GM19193 (cell line): ENCODE data around the gene SP4.

Experiments used
- POLR2A ChIP-seq: IDR thresholded peaks from 4 replicates; pipeline ENCODE4 v1.6.1; 2011; ENCODE audit not compliant: insufficient read depth, insufficient read length; ENCODE audit errors: extremely low read depth

Gene SP4

GRCh38 chr7:21427871-21428658 lies at the start of gene SP4:
TSS of gene SP4 (plus strand) at chr7:21428083. CDS start at chr7:21428252, 169 bp downstream.
- TF ChIP-seq POLR2A, result no peak

GRCh38 chr7:21383227-21384220 lies 44.4 kb upstream of the SP4 start:
- TF ChIP-seq POLR2A, result no peak

GRCh38 chr7:21393937-21394336 lies 33.9 kb upstream of the SP4 start:
- no peak for TF ChIP-seq POLR2A

DNA sequence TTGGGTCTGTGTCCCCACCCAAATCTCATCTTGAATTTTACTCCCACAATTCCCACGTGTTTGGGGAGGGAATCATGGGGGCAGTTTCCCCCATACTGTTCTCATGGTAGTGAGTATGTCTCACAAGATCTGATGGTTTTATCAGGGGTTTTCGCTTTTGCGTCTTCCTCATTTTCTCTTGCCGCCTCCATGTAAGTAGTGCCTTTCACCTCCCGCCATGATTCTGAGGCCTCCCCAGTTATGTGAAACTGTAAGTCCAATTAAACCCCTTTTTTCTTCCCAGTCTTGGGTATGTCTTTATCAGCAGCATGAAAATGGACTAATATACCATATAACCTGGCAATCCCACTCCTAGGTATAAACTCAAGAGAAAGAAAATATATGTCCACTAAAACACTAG lies 25.9 kb upstream of the SP4 start:
- no peak for TF ChIP-seq POLR2A

DNA sequence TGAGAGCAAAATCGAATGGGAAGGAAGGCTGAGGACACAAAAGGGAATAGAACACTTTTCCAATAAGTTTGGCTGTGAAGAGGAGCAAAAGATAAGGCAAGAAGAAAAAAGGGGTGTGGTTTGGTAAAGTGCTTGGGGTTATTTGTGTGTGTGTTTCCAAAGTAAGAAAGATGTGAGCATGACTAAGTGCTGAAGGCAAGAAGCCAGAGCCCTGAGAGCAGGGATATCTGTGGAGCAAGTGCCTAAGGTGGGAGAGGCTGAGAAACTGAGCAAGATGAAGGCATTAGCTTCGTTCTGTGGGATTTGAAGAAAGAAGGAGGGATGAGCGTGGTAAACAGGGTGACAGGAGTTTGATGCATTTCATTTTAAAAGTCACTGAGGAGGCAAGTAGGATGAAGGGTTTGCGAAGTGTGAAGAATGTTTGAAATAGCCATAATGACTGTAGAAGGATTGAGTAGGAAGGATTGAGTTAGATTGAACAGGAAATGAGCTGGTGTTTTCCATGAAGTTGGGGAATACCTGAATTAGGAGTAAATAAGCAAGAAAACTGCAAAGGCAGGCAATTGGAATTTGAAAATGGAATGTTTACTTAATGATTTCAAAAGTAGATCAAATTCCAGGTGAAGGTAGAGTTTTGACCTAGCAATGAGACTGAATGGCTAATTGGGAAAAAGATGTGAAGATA lies 19.9 kb upstream of the SP4 start:
- TF ChIP-seq POLR2A, result no peak

GRCh38 chr7:21408481-21408820 lies 19.4 kb upstream of the SP4 start:
- no peak for TF ChIP-seq POLR2A

DNA sequence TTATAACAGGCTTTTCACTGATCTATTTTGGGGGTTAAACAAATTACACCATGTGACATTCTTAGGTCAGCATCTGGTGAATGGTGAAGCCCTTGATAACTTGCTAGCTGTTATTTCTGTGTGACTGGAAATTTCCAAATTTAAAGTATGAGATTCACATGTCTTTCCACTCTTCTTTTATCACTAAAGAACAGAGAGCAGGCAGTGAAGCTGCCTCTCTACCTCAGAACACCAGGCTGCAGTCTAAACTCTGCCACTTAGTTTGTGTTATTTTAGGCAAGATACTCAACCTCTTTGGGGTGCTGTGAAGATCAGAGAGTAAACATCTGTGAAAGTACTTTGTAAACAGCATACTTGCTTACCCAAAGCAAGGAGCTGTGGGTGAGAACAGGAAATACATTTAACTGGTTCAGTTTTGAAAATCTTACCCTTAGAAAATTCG lies 15.5 kb upstream of the SP4 start:
- no peak for TF ChIP-seq POLR2A

- no peak for TF ChIP-seq POLR2A
Observed at GRCh38 chr7:21412957-21413356, 14.9 kb upstream of the SP4 start.

GRCh38 chr7:21413502-21413901 lies 14.4 kb upstream of the SP4 start:
- TF ChIP-seq POLR2A, result no peak

DNA sequence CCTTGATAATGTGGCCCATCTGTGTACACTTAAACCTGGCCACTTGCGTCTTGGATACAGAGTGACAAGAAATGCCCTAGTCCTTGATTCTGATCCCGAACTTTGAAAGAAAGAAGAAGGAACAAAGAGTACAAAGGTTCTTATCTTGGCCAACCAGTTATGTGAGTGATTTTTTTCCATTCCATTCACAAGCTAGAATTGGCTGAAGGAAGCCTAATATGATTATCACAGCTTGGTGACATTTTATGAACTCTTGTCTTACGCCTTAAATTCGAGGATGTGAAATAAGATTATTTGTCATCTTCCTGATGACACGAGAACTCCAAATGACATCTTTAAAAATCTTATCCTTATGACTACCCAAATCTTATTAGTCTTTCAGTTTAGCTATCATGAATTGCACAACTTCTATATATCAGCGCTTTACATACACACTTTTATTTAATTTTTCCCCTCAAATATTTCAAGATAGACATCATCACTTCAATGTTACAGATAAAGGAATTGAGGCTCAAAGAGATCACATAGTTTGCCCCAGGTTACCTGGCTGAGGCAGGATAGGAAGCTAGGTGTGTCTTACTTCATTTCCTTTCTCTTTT lies 13.0 kb upstream of the SP4 start:
- no peak for TF ChIP-seq POLR2A

GRCh38 chr7:21417647-21418046 lies 10.2 kb upstream of the SP4 start:
- TF ChIP-seq POLR2A, result no peak

GRCh38 chr7:21422751-21423150 lies 5.1 kb upstream of the SP4 start:
- no peak for TF ChIP-seq POLR2A

- TF ChIP-seq POLR2A, result no peak
Observed at GRCh38 chr7:21425290-21425689, 2.6 kb upstream of the SP4 start.

- TF ChIP-seq POLR2A, result no peak
Observed at GRCh38 chr7:21426286-21427181, 1.3 kb upstream of the SP4 start.
